AG04450 (cell line): ENCODE measurements around the gene VWF. TPM values are rescaled to one million over a fixed set of nuclear protein-coding genes. Genes with fewer than 3 reads are reported as not detected.

Experiments
- CTCF ChIA-PET: fragments of 300-600, 350-600 bp; formaldehyde crosslinking; extraction: SDS; loops from one replicate; lab custom pipeline; 2022; ENCODE audit warnings: antibody characterized with exemption, inconsistent platforms; lab: Charles Lee
- POLR2A ChIA-PET: fragments of 350-600 bp; formaldehyde crosslinking; extraction: SDS; loops from one replicate; lab custom pipeline; 2021; ENCODE audit warnings: antibody characterized with exemption, inconsistent platforms; lab: Yijun Ruan, JAX
- DNase-seq: peaks from one replicate; pipeline ENCODE4 v3.0.0-alpha.2; 2011; ENCODE audit warnings: low read depth, low spot score
- H3K27ac ChIP-seq: one replicate; pipeline ENCODE4 v1.5.1; 2012; ENCODE audit warnings: low read depth, low read length, control low read depth
- H3K27me3 ChIP-seq: one replicate; pipeline ENCODE4 v1.6.0; 2012; ENCODE audit warnings: low read length; ENCODE audit not compliant: control insufficient read depth, insufficient read depth
- H3K4me3 ChIP-seq: 2 replicates; pipeline ENCODE4 v1.5.1; 2011; ENCODE audit warnings: mild to moderate bottlenecking, low read depth, low read length, control low read depth
- H3K9me3 ChIP-seq: 2 replicates; pipeline ENCODE4 v1.5.1; 2012; ENCODE audit warnings: low read length; ENCODE audit not compliant: control insufficient read depth, insufficient read depth
- polyA plus RNA-seq: library from polyadenylated mRNA; depleted of rRNA; stranded (reverse); fragments of >200 nt; gene quantifications from 2 replicates; pipeline ENCODE4 v1.2.3, GENCODE V29; 2011
- TF ChIP-seq, protein P1 (sequence below): IDR thresholded peaks from 2 replicates; pipeline ENCODE4 v1.5.1; 2011; ENCODE audit warnings: low read depth, low read length, control low read depth, inconsistent platforms

Gene VWF
- polyA plus RNA-seq, 1 experiment = 0.35 TPM

DNA sequence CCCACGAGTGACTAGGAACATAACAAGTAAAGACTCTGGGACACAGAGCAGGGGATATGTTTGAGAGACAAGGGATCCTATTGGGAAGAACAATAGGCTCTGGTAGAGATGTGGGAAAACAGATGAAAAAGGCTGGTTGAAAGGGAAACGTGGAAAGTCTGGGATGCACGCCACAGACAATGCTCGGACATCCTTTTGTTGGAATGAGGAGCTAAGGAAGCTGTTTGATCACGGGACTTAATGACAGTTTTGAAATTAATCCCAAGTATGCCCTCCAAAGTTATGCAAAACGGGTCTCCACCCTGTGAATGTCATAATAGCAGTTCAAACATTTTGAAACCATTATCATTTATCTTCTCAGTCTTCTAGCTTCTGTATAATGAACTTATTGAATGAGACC lies 147.8 kb downstream of the VWF start:
- DNase-seq = no peak
- H3K4me3 ChIP-seq = no peak overlapping the region
- CTCF ChIA-PET = interaction anchor here (0.5 to 4.3 kb wide), 4 partner anchors 9 to 583 kb away, joined by 3 to 37 read pairs (median 4); no protein-coding TSS in a partner anchor
- H3K9me3 ChIP-seq = no peaks in the 10 kb centered on the region
- POLR2A ChIA-PET = no interaction called here
- TF ChIP-seq, protein P1, sequence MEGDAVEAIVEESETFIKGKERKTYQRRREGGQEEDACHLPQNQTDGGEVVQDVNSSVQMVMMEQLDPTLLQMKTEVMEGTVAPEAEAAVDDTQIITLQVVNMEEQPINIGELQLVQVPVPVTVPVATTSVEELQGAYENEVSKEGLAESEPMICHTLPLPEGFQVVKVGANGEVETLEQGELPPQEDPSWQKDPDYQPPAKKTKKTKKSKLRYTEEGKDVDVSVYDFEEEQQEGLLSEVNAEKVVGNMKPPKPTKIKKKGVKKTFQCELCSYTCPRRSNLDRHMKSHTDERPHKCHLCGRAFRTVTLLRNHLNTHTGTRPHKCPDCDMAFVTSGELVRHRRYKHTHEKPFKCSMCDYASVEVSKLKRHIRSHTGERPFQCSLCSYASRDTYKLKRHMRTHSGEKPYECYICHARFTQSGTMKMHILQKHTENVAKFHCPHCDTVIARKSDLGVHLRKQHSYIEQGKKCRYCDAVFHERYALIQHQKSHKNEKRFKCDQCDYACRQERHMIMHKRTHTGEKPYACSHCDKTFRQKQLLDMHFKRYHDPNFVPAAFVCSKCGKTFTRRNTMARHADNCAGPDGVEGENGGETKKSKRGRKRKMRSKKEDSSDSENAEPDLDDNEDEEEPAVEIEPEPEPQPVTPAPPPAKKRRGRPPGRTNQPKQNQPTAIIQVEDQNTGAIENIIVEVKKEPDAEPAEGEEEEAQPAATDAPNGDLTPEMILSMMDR = no peak
- H3K27ac ChIP-seq = no peak overlapping the region
- peaks cover 37% of the 10 kb centered on the region for H3K27me3 ChIP-seq

DNA sequence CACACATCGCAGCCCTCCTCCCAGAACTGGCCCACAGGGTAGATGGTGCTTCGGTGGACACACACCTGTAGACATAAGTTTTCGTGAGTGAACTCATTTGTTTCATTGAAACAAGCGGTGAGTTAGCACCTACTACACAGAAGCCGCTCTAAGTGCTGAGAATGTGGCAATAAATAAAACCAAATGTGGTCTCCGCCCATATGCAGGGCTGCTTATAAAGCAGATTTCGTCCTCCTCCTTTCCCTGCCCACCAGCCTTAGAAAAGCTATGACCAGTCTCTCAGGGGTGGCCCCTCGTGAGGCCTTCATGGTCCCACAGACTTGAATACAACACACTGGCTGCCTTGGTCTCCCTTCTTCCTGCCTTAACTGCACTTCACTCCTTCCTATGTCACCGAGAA lies 148.3 kb downstream of the VWF start:
- no peaks in the 10 kb centered on the region for H3K9me3 ChIP-seq
- no peak overlapping the region for H3K4me3 ChIP-seq
- POLR2A ChIA-PET = no interaction called here
- H3K27me3 ChIP-seq = peaks cover 40% of the 10 kb centered on the region
- no peak for DNase-seq
- TF ChIP-seq, protein P1 = no peak
- CTCF ChIA-PET = interaction anchor here (0.5 to 4.3 kb wide), 4 partner anchors 13 to 582 kb away, joined by 4 to 37 read pairs (median 4); no protein-coding TSS in a partner anchor
- H3K27ac ChIP-seq = no peak overlapping the region

DNA sequence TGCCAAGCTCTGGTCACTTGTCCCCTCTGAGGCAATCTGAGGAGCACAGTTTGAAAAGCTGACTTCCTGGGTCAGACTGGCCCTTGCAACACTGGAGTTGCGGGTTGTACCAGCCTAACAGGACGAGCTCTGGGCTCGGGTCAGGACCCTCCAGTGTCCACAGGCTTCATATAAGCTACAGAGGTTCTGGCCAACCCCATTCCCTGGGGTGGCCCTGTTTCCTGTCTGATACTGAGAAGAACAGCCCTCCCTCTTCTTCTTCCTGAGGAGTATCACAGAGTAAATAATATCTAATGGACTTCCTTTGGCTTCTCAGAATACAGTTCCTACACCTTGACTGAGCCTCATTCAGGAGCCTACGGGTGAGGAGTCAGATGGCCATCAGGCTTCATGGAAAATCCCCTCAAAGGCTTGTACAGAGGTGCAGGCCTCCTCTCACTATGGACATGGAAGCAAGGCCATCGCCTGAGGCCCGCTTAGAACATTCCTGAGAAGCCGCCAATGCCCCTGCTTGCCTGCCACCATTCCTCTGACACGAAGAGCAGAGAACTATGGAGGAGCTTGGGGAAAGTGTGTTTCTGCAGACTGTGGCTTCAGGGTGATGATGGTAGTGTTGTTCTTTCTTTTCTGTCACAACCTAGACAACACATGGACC lies 150.9 kb downstream of the VWF start:
- H3K27me3 ChIP-seq = peaks cover 41% of the 10 kb centered on the region
- TF ChIP-seq, protein P1 = no peak
- DNase-seq = no peak
- ChIA-PET CTCF (interaction anchor here (1.3 to 1.7 kb wide), 2 partner anchors 15 to 545 kb away, joined by 4 to 15 read pairs; no protein-coding TSS in a partner anchor), POLR2A (no interaction called here)
- no peaks in the 10 kb centered on the region for H3K9me3 ChIP-seq
- no peak overlapping the region for H3K4me3 ChIP-seq
- no peak overlapping the region for H3K27ac ChIP-seq

DNA sequence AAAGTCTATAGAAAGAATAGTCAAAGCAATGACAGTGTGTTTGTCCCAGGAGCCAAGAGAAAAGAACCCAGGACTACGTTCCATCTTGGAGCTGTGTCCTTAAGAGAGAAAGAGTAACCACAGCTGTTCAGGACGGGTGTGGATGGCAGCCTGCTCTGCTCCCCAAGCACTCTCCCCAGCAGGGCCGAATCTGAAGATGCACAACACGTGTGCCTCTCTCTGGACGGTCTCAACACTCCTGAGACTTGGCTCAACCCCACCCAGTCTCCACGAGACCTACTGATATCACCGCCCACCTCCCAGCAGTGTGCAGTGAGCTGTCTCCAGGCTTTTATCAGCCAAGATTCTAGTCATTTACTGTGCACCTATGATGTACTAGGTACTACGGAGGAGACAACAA lies 152.1 kb downstream of the VWF start:
- Histone ChIP-seq H3K9me3 (no peaks in the 10 kb centered on the region), H3K27ac (no peak overlapping the region), H3K4me3 (no peak overlapping the region), H3K27me3 (peaks cover 37% of the 10 kb centered on the region)
- TF ChIP-seq, protein P1 = no peak
- no peak for DNase-seq
- ChIA-PET CTCF (interaction anchor here (0.8 to 0.9 kb wide), 2 partner anchors 16 to 17 kb away, joined by 3 read pairs; no protein-coding TSS in a partner anchor), POLR2A (no interaction called here)

DNA sequence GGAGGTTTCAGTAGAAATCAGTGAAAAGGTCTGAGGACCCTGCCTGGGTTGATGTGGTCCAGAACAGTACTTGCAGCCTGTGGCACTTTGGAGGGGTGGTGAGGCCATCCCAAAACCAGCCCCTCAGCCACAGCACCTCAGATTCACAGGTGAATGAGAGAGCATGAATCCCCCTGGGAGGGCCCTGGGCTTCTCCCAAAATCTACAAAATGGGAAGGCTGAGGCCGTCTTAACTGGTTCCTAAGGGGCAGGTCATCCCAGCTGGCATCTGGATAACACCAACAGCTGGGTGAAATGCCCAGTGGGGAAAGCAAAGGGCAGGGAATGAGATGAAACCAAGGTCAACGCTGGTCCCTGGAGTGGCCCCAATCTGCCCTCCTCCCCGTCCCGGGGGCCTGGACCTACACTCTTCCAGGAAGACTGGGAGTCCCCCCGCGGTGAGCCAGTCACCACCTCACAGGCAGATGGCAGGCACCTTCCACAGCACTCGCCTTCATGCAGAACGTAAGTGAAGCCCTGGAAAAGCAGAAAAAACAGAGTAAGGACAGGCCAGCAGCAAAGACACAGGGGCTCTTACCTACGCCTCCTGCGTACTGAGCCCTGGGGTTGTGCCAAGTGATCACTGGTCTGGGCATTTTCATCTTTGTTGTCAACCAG lies 153.1 kb downstream of the VWF start:
- no peak overlapping the region for H3K4me3 ChIP-seq
- H3K27me3 ChIP-seq = peaks cover 32% of the 10 kb centered on the region
- TF ChIP-seq, protein P1 = no peak
- ChIA-PET POLR2A (no interaction called here), CTCF (no interaction called here)
- no peak for DNase-seq
- H3K9me3 ChIP-seq = no peaks in the 10 kb centered on the region
- no peak overlapping the region for H3K27ac ChIP-seq
